GM04504 (cell line): ENCODE measurements around the gene SLC35C1.
"Not testable (repeated sequence)": the region's sequence is repeated elsewhere in the genome, so short reads cannot be mapped to it uniquely, and the experiment has no call there.

Experiments
- DNase-seq: peaks from one replicate; pipeline ENCODE4 v3.0.0-alpha.2; 2012; ENCODE audit warnings: low read depth

SLC35C1 gene

GRCh38 chr11:45788887-45789286, 16.1 kb upstream of the SLC35C1 start:
- DNase-seq, result no peak

- no peak for DNase-seq
These were observed 13.4 kb upstream of the SLC35C1 start for GRCh38 chr11:45791524-45791923.

- DNase-seq, result no peak
These were observed 10.8 kb upstream of the SLC35C1 start for GRCh38 chr11:45794169-45794568.

GRCh38 chr11:45795379-45795778, 9.6 kb upstream of the SLC35C1 start:
- no peak for DNase-seq

- no peak for DNase-seq
These were observed 8.5 kb upstream of the SLC35C1 start for GRCh38 chr11:45796461-45796861.

- no peak for DNase-seq
These were observed 6.0 kb upstream of the SLC35C1 start for GRCh38 chr11:45798793-45799441.

- DNase-seq, result no peak
These were observed 5.4 kb upstream of the SLC35C1 start for GRCh38 chr11:45799562-45799961.

- DNase-seq, result no peak
These were observed 4.7 kb upstream of the SLC35C1 start for GRCh38 chr11:45800261-45800660.

- no peak for DNase-seq
These were observed 3.1 kb upstream of the SLC35C1 start for GRCh38 chr11:45801723-45802315.

- no peak for DNase-seq
These were observed 2.2 kb upstream of the SLC35C1 start for GRCh38 chr11:45802531-45803317.

- DNase-seq, result peak; percentile 29
These were observed 783 bp upstream of the SLC35C1 start for GRCh38 chr11:45803971-45804760.

GRCh38 chr11:45805305-45806071, 539 bp downstream of the SLC35C1 start:
- DNase-seq, result peak; percentile 43

- no peak for DNase-seq
These were observed 1.4 kb downstream of the SLC35C1 start for GRCh38 chr11:45806072-45806933.

GRCh38 chr11:45806937-45807791, 2.2 kb downstream of the SLC35C1 start:
- no peak for DNase-seq

GRCh38 chr11:45807792-45808238, 2.9 kb downstream of the SLC35C1 start:
- DNase-seq, result no peak

GRCh38 chr11:45808427-45808826, 3.5 kb downstream of the SLC35C1 start:
- DNase-seq, result not testable (repeated sequence)

GRCh38 chr11:45809456-45810395, 4.8 kb downstream of the SLC35C1 start:
- no peak for DNase-seq

- no peak for DNase-seq
These were observed 5.6 kb downstream of the SLC35C1 start for GRCh38 chr11:45810431-45811108.
